ENCODE measurements around the gene PRTN3. TPM values are rescaled to one million over a fixed set of nuclear protein-coding genes. Genes with fewer than 3 reads are reported as not detected.

PRTN3 gene
- total and polyA plus RNA-seq, 4 donors, result 0.17 to 225 (median 1.7) TPM

- H3K9me3 ChIP-seq (ENCODE audit: control insufficient read depth in 4 of 4, low read length in 3 of 4), result peaks cover 0 to under 1% (median 0%) of the 10 kb centered on the region in 4 donors
- no peak overlapping the region for H3K4me3 ChIP-seq (ENCODE audit: low read depth in 1 of 3, low read length in 3 of 3)
- 90% methylated on average over 35 of the region's 38 CpGs for WGBS
- H3K27ac ChIP-seq (ENCODE audit: low read depth in 1 of 2, low read length in 2 of 2), result no peak overlapping the region
- peaks cover 0 to 13% (median 6%) of the 10 kb centered on the region in 4 donors for H3K4me1 ChIP-seq (ENCODE audit: control insufficient read depth in 4 of 4, insufficient read depth in 4 of 4, low read length in 3 of 4)
- no peak for DNase-seq (ENCODE audit: low spot score)
- no peak overlapping the region for H3K9ac ChIP-seq (ENCODE audit: low read depth in 1 of 2, low read length in 2 of 2)
- no peaks in the 10 kb centered on the region for H3K27me3 ChIP-seq (ENCODE audit: control insufficient read depth in 4 of 4, insufficient read depth in 4 of 4, low read length in 3 of 4)
- no peak for TF ChIP-seq MAX (IDR thresholded peaks at IDR 0.05)
- no peak for TF ChIP-seq CTCF (IDR thresholded peaks at IDR 0.05; ENCODE audit: low read depth, low read length, missing input control)
- no peak for TF ChIP-seq EGR1 (IDR thresholded peaks at IDR 0.05; ENCODE audit: low read depth in 2 of 2)
- TF ChIP-seq TAF1 (conservative IDR thresholded peaks at IDR 0.05), result no peak
- no peak for TF ChIP-seq YY1 (IDR thresholded peaks at IDR 0.05)
- TF ChIP-seq JUND (IDR thresholded peaks at IDR 0.05), result no peak
- TF ChIP-seq NR2F2 (IDR thresholded peaks at IDR 0.05), result no peak
- TF ChIP-seq GABPA (IDR thresholded peaks at IDR 0.05 in 1 of 2, conservative IDR thresholded peaks at IDR 0.05 in 1 of 2), result no peak
- no peak for TF ChIP-seq FOXA1 (IDR thresholded peaks at IDR 0.05)
- no peak for TF ChIP-seq RAD21 (IDR thresholded peaks at IDR 0.05)
- TF ChIP-seq HNF4A (conservative IDR thresholded peaks at IDR 0.05), result no peak
- no peak for TF ChIP-seq HNF4G (IDR thresholded peaks at IDR 0.05)
- no peak for TF ChIP-seq RXRA (IDR thresholded peaks at IDR 0.05)
- no peak for TF ChIP-seq ZBTB33 (IDR thresholded peaks at IDR 0.05)
- no peak for TF ChIP-seq ATF3 (IDR thresholded peaks at IDR 0.05)
- TF ChIP-seq SP1 (IDR thresholded peaks at IDR 0.05), result no peak
- no peak for TF ChIP-seq REST (IDR thresholded peaks at IDR 0.05)
- peaks cover 0 to 32% (median 9%) of the 10 kb centered on the region in 4 donors for H3K36me3 ChIP-seq (ENCODE audit: control insufficient read depth in 4 of 4, insufficient read depth in 3 of 4, low read depth in 1 of 4, low read length in 3 of 4)
These were observed 26.0 kb downstream of the PRTN3 start for GRCh38 chr19:866769-867300.

All from liver (tissue), 9 donors.